T-helper 2 cell treated with Interferon-gamma antibody and Interleukin-4, amounts not matched to agents 5 μg/mL and 100 μg/mL, for 36 hours (primary cell): ENCODE measurements around the gene RAB6B.

ENCODE experiments used
- DNase-seq: peaks from one replicate; pipeline ENCODE4 v3.0.0; 2021; ENCODE audit warnings: low spot score
- H3K27ac Mint-ChIP-seq: one replicate; pipeline ENCODE4 v1.8.0; 2021; ENCODE audit warnings: mild to moderate bottlenecking, mixed read lengths
- H3K27me3 Mint-ChIP-seq: one replicate; pipeline ENCODE4 v1.8.0; 2021; ENCODE audit warnings: low read depth, mixed read lengths
- H3K36me3 Mint-ChIP-seq: one replicate; pipeline ENCODE4 v1.8.0; 2021; ENCODE audit warnings: low read depth, mixed read lengths
- H3K4me1 Mint-ChIP-seq: one replicate; pipeline ENCODE4 v1.8.0; 2021; ENCODE audit warnings: low read depth, mixed read lengths
- H3K4me3 Mint-ChIP-seq: one replicate; pipeline ENCODE4 v1.8.0; 2022; ENCODE audit warnings: mild to moderate bottlenecking, moderate library complexity, mixed read lengths
- H3K9me3 Mint-ChIP-seq: one replicate; pipeline ENCODE4 v1.8.0; 2021; ENCODE audit warnings: mixed read lengths

Gene RAB6B

DNA sequence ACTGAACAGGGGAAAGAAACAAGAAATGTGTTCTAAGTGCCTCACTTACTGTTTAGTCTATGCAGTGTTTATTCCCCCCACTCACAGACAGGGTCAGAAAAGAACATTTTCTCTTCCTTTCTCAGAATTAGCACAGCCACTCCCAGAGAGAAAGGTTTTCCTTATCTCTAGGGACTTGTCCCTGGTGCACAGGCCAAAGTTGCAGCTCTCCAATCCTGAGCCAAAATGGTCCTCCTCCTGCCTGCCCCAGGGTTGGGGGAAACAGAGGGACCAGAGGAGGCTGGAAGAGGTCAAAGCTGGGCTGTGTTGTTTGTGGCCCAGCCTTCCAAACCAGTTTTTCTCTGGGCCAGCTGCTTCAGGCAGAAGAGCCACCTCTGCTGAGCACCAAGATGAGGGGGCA is 12.0 kb downstream of the RAB6B start:
- Mint-ChIP-seq H3K27ac (no peak overlapping the region), H3K27me3 (peaks cover 2% of the 10 kb centered on the region), H3K36me3 (no peaks in the 10 kb centered on the region), H3K4me3 (no peak overlapping the region), H3K4me1 (peaks cover 19% of the 10 kb centered on the region), H3K9me3 (peaks cover 7% of the 10 kb centered on the region)
- no peak for DNase-seq

DNA sequence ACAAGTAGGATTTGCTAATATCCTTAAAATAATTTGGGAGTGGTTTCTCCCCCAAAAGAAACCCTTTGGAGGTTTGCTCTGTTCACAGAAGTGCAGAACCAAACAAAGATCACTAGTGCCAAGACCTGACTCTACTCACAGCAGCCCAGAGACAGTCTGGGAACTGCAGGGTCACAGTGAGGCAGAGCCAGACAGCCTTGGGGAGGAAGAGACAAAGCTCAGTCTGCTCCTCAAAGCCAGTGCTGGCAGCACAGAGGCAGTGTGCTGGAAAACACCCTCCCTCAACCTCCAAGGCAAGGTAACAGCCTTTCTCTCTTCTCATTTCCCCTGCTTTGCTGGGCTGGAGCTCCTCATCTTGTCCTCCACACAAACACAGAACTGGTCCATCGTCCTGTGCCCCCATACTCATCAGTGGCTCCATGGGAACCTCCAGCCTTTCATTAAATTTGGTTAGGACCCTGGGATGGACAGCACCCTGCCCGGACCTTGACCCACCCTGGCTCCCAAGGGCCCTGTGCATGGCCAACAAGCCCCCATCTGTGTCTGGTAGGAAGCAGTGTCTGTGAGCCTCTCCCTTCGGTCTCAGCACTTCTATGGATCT is 12.6 kb downstream of the RAB6B start:
- Mint-ChIP-seq H3K4me3 (no peak overlapping the region), H3K4me1 (peaks cover 19% of the 10 kb centered on the region), H3K9me3 (peaks cover 12% of the 10 kb centered on the region), H3K27me3 (peaks cover 2% of the 10 kb centered on the region), H3K27ac (no peak overlapping the region), H3K36me3 (no peaks in the 10 kb centered on the region)
- no peak for DNase-seq

DNA sequence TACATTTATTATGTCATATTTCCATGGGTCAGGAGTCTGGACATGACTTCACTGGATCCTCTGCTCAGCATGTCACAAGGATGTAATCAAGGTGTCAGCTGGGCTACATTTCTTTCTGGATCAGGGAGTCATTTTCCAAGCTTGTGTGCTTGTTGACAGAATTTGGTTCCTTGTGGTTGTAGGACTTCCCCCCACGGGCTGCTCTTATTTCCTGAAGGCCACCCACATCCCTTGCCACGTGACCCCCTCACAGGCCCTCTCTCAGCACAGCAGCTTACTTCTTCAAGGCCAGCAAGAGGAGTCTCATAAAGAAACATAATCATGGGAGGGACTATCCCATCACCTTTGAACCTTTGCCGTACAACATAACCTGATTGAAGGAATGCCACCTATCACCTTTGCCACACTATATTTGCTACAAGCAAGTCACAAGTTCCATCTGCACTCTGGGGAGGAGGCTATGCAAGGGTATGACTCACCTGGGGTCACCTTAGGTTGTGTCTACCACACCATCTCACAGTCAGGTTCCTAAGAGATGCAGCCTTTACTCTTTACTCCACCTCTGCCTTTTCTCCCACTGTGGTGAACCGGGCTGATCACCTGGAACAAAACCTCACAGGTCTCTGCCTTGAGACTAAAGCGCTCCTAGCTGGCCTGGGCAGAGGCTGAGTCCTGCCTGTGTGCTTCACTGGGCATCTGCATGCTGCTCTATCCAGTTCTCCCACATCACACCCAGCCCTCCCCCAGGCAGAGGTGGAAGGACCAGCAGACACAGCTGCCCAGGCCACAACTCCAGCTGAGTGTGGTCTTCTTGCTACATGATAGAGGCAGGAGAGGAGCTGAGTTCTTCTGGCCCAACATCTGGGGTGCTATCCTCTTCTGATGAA is 13.5 kb downstream of the RAB6B start:
- peaks cover 2% of the 10 kb centered on the region for H3K27me3 Mint-ChIP-seq
- DNase-seq: no peak
- H3K9me3 Mint-ChIP-seq: peaks cover 15% of the 10 kb centered on the region
- H3K36me3 Mint-ChIP-seq: no peaks in the 10 kb centered on the region
- H3K4me1 Mint-ChIP-seq: peaks cover 19% of the 10 kb centered on the region
- no peak overlapping the region for H3K27ac Mint-ChIP-seq
- H3K4me3 Mint-ChIP-seq: no peak overlapping the region

DNA sequence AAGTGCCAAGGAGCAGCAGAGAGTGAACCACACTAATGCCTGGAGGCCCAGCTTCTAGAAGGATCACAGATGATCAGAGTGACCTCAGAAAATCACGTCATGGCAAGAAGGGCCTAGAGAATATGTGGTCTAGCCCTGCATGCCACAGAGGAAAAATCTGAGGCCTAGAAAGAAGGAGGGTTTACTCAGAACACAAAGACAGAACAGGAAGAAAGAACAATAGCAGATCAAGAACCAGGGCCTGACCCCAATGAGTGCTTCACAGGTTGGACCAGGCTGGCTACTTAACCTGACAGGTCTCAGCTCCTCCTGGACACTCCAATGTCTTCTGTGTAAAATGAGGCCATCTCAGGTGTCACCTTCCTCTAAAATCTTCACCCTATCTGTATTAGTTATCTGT is 14.2 kb downstream of the RAB6B start:
- Mint-ChIP-seq H3K4me3 (no peak overlapping the region), H3K4me1 (peaks cover 19% of the 10 kb centered on the region), H3K27me3 (peaks cover 8% of the 10 kb centered on the region), H3K27ac (peak overlapping the region; percentile 38), H3K36me3 (no peaks in the 10 kb centered on the region), H3K9me3 (peaks cover 15% of the 10 kb centered on the region)
- DNase-seq: no peak

DNA sequence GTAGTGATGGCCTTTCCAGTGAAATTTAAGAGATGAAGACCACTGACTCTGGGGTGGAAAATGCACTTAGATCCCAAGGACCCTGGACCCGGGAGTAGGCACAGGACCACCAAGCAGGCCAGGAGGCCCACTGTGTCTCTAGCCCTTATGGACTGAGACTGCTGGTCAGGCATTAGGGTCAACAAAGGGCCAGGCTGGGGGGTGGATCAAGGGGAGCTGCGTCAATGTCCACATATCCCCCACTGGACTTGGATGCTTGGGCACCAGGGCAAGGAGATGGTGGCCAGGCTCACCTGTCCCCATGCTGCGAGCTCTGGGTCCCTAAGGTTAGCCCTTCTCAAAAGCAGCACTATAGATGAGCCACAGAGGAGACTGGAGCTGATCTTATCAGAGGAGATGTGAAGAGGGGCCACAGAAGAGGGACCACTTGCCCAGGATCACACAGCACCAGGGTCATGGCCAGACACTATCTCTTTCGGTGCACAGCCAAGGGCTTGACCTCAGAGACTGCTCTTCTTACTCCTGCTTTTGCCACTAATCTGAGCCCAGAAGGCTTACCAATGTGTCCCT is 14.7 kb downstream of the RAB6B start:
- Mint-ChIP-seq H3K4me3 (no peak overlapping the region), H3K27ac (no peak overlapping the region), H3K9me3 (peaks cover 15% of the 10 kb centered on the region), H3K27me3 (peaks cover 13% of the 10 kb centered on the region), H3K4me1 (peaks cover 19% of the 10 kb centered on the region), H3K36me3 (no peaks in the 10 kb centered on the region)
- no peak for DNase-seq

DNA sequence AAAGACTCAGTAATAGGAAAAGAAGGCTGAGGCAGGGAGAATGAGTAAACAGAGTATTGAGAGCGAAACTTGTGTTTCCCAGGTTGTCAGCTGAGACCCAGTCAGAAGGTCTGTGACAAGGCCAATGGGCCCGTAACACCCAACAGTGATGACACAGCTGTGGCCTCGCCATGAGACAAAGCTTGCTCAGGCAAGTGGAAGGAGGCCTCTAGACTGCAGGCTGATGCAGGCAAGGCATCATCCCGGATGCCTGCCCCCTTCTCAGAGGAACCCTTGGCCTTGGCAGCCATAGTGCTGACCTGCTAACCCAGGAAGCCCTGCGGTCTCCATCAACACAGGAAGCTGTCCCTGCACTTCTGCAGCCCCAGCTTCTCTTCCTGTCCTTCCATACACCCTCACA is 15.4 kb downstream of the RAB6B start:
- Mint-ChIP-seq H3K9me3 (peaks cover 15% of the 10 kb centered on the region), H3K4me3 (no peak overlapping the region), H3K27ac (no peak overlapping the region), H3K4me1 (peaks cover 19% of the 10 kb centered on the region), H3K36me3 (no peaks in the 10 kb centered on the region), H3K27me3 (peaks cover 15% of the 10 kb centered on the region)
- DNase-seq: peak; percentile 18

DNA sequence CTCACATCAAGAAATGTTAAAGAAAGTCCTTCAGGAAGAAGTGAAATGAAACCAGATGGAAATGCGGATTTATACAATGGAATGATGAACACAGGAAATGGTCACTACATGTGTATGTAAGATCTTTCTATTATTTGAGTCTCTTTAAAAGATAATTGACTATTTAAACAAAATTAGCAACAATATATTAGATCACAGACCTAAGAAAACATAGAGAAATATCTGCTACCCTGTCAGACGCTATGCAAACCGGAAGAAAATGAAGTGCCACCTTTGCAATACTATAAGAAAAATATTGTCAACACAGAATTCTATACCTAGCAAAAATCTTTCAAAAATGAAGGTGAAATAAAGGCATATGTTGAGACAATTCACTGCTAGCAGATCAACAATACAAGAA is 17.2 kb downstream of the RAB6B start:
- Mint-ChIP-seq H3K36me3 (no peaks in the 10 kb centered on the region), H3K9me3 (peaks cover 15% of the 10 kb centered on the region), H3K27ac (no peak overlapping the region), H3K27me3 (peaks cover 14% of the 10 kb centered on the region), H3K4me1 (peaks cover 20% of the 10 kb centered on the region), H3K4me3 (no peak overlapping the region)
- DNase-seq: no peak

DNA sequence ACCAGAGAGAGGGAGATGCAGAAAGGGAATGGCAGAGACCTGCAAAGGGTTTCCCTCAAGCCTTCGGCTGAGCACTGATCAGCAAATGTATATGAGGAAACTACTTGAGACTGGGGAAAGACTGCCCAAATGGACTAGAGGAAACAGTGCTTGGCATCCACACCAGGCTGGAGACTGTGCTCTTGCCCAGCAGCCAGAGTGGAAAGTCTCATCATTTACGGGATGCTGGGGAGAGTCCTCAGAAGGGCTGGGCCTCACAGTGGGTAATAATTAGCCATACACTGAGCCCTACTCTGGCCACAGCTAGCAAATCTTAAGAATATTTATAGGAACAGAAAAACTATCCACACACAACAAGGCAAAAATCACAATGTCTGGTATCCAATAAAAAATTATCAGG is 18.5 kb downstream of the RAB6B start:
- Mint-ChIP-seq H3K27me3 (peaks cover 14% of the 10 kb centered on the region), H3K27ac (no peak overlapping the region), H3K36me3 (no peaks in the 10 kb centered on the region), H3K9me3 (peaks cover 15% of the 10 kb centered on the region), H3K4me3 (no peak overlapping the region), H3K4me1 (peaks cover 17% of the 10 kb centered on the region)
- no peak for DNase-seq

DNA sequence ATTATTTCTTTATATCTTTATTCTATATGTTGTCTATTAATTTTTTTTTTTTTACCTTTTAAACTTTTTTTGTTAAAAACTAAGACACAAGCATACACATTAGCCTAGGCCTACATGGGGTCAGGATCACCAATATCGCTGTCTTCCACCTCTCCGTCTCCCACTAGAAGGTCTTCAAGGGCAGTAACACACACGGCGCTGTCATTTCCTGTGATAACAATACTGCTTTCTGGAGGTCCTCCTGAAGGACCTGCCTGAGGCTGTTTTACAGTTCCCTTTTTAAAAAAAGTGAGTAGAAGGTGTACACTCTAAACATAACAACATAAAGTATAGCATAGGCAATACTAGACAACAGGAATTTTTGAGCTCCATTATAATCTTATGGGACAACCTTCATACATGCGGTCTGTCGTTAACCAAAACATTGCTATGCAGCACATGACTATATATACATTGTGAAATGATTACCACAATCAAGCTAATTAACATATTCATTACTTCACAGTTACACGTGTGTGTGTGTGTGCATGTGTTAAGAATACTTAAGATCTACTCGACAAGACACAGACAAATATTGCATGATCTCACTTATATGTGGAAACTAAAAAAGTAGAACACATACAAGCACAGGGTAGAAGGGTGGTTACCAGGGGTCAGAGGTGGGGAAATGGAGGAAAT is 20.8 kb downstream of the RAB6B start:
- Mint-ChIP-seq H3K36me3 (no peaks in the 10 kb centered on the region), H3K4me3 (no peak overlapping the region), H3K4me1 (peaks cover 4% of the 10 kb centered on the region), H3K9me3 (peaks cover 12% of the 10 kb centered on the region), H3K27ac (no peak overlapping the region), H3K27me3 (peaks cover 14% of the 10 kb centered on the region)
- DNase-seq: no peak

DNA sequence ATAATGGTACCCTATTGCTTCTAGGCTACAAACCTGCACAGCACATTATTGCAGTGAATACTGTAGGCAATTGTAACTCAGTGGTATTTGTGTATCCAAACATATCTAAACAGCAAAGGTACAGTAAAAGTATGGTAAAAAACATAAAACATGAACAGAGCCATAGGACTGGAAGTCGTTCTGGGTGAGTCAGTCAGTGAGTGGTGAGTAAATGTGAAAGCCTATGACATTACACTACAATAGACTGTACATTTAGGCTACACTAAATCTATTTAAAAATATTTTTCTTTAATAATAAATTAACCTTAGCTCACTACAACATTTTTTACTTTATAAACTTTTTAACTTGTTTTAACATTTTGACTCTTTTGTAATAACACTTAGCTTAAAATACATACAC is 21.3 kb downstream of the RAB6B start:
- no peak overlapping the region for H3K27ac Mint-ChIP-seq
- peaks cover 14% of the 10 kb centered on the region for H3K27me3 Mint-ChIP-seq
- no peaks in the 10 kb centered on the region for H3K36me3 Mint-ChIP-seq
- H3K4me1 Mint-ChIP-seq: peaks cover 2% of the 10 kb centered on the region
- no peak overlapping the region for H3K4me3 Mint-ChIP-seq
- DNase-seq: no peak
- peaks cover 12% of the 10 kb centered on the region for H3K9me3 Mint-ChIP-seq

DNA sequence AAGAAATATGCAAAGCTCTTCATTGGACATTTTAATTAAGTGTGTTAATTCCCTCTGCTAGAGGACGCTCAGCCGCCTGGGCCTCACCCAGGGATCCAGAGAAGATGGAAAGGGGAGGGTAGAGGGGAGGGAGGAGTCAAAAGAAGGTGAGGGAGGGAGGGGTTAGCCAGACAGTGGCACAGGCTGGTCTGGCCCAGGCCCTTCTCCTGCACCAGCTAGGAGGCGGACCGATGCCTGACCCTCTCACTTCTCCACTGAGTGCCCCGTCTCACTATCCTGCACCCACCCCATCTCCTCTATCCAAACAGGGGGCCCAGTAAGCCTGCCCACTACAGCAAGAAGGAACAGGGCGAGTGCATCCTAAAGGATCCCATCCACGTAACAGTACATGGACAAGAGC is 22.9 kb downstream of the RAB6B start:
- DNase-seq: no peak
- Mint-ChIP-seq H3K4me3 (no peak overlapping the region), H3K9me3 (no peaks in the 10 kb centered on the region), H3K4me1 (peaks cover 2% of the 10 kb centered on the region), H3K36me3 (no peaks in the 10 kb centered on the region), H3K27me3 (peaks cover 14% of the 10 kb centered on the region), H3K27ac (no peak overlapping the region)

DNA sequence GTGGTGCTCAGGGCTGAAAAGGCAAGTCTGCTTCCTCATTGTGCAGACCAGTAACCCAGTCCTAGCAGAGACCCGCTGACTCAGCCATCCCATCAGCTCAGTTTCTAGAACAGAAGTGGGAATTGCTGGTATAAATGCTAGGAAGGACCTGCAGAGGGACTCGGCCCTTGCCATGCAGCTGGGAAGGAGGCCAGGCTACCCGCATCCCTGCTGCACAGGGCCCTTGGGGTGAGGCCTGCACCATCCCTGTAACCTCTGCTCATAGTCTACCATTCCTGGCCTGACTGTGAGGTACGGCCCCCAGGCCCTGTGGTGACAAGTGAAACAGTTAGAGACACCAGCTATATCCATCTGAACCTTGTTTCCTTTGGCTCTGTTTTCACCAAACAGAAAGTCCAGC is 23.5 kb downstream of the RAB6B start:
- H3K36me3 Mint-ChIP-seq: no peaks in the 10 kb centered on the region
- no peaks in the 10 kb centered on the region for H3K9me3 Mint-ChIP-seq
- no peak overlapping the region for H3K27ac Mint-ChIP-seq
- peaks cover 14% of the 10 kb centered on the region for H3K27me3 Mint-ChIP-seq
- H3K4me3 Mint-ChIP-seq: no peak overlapping the region
- no peak for DNase-seq
- peaks cover 2% of the 10 kb centered on the region for H3K4me1 Mint-ChIP-seq

DNA sequence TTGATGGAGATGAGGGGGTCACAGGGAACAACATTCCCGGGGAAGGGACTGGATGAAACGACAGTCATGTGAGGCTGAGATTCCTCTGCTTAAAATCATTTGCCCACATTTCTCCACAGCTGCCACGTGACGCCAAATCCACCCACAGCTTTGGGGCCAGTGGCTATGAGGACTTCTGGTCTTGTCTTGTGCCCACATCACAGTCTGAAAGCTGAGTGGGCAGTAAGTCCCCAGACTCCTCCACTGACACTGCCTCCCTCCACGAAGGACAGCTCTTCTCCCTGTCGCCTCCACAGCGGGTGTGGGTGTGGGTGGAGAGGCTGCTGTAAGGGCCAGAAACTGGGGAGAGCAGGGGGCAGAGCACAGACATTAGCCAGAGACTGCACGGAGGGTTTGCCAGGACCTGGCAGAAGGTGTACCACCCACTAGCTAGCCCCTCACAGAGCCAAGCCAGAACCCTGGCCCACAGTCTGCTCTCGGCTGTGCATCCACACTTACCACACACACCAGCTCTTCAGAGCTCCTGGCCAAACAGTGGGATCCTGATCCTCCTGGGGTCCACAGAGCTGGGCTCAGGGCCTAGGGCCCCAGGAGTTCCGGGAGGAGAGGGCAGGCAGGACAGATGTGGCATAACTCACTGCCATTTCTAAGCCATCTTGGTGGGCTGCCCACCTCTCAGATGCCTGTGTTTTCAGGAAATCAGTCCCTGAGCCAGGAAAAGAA is 24.2 kb downstream of the RAB6B start:
- Mint-ChIP-seq H3K36me3 (no peaks in the 10 kb centered on the region), H3K4me1 (peaks cover 2% of the 10 kb centered on the region), H3K9me3 (no peaks in the 10 kb centered on the region), H3K4me3 (no peak overlapping the region), H3K27me3 (peaks cover 8% of the 10 kb centered on the region), H3K27ac (no peak overlapping the region)
- DNase-seq: no peak
